Liver (tissue), 9 donors: ENCODE measurements around the gene DES. TPM values are rescaled to one million over a fixed set of nuclear protein-coding genes. Genes with fewer than 3 reads are reported as not detected.

Experiments
- DNase-seq: peaks from one replicate; pipeline ENCODE4 v3.0.0-alpha.2; 2017; ENCODE audit warnings: low spot score
- H3K27ac ChIP-seq, 2 donors: one replicate each; pipeline ENCODE4 v1.7.0; 2013; ENCODE audit warnings: inconsistent platforms in 2 of 2, low read length in 2 of 2, control low read depth in 1 of 2, low read depth in 1 of 2, mild to moderate bottlenecking in 1 of 2
- H3K27me3 ChIP-seq, 4 donors: one replicate each; pipeline versions ENCODE4 v1.6.1 to v1.7.0; 2013; ENCODE audit warnings: low read length in 3 of 4, inconsistent platforms in 1 of 4, mild to moderate bottlenecking in 1 of 4, moderate library complexity in 1 of 4; ENCODE audit not compliant: control insufficient read depth in 4 of 4, insufficient read depth in 4 of 4
- H3K36me3 ChIP-seq, 4 donors: one replicate each; pipeline versions ENCODE4 v1.6.1 to v1.7.0; 2013; ENCODE audit warnings: low read length in 3 of 4, mild to moderate bottlenecking in 3 of 4, low read depth in 1 of 4, moderate library complexity in 1 of 4; ENCODE audit not compliant: control insufficient read depth in 4 of 4, insufficient read depth in 3 of 4
- H3K4me1 ChIP-seq, 4 donors: one replicate each; pipeline versions ENCODE4 v1.6.1 to v1.7.0; 2013; ENCODE audit warnings: low read length in 3 of 4, mild to moderate bottlenecking in 3 of 4, moderate library complexity in 1 of 4; ENCODE audit not compliant: control insufficient read depth in 4 of 4, insufficient read depth in 4 of 4
- H3K4me3 ChIP-seq, 3 donors: one replicate each; pipeline versions ENCODE4 v1.6.1 to v1.7.0; 2013; ENCODE audit warnings: low read length in 3 of 3, control low read depth in 1 of 3, low read depth in 1 of 3, mild to moderate bottlenecking in 1 of 3
- H3K9ac ChIP-seq, 2 donors: one replicate each; pipeline ENCODE4 v1.7.0; 2013; ENCODE audit warnings: low read length in 2 of 2, mild to moderate bottlenecking in 2 of 2, moderate library complexity in 2 of 2, control low read depth in 1 of 2, low read depth in 1 of 2
- H3K9me3 ChIP-seq, 4 donors: one replicate each; pipeline versions ENCODE4 v1.6.1 to v1.7.0; 2013; ENCODE audit warnings: low read length in 3 of 4; ENCODE audit not compliant: control insufficient read depth in 4 of 4
- EGR1 ChIP-seq, 2 donors: IDR thresholded peaks; 2 replicates each; pipeline ENCODE4 v1.6.1; 2016 to 2018; ENCODE audit warnings: antibody characterized with exemption in 2 of 2, low read depth in 2 of 2
- FOXA1 ChIP-seq: IDR thresholded peaks from 2 replicates; pipeline ENCODE4 v1.6.1; 2016; ENCODE audit warnings: antibody characterized with exemption
- FOXA2 ChIP-seq: IDR thresholded peaks from 2 replicates; pipeline ENCODE4 v1.6.1; 2016; ENCODE audit warnings: antibody characterized with exemption
- GABPA ChIP-seq, 2 donors: IDR thresholded peaks in 1 of 2; conservative IDR thresholded peaks in 1 of 2; 2 replicates each; pipeline ENCODE4 v1.6.1; 2016; ENCODE audit warnings: antibody characterized with exemption in 2 of 2, mild to moderate bottlenecking in 1 of 2, moderate library complexity in 1 of 2
- HNF4A ChIP-seq, 2 donors: conservative IDR thresholded peaks; 2 replicates each; pipeline ENCODE4 v1.6.1; 2016; ENCODE audit warnings: antibody characterized with exemption in 2 of 2, mild to moderate bottlenecking in 2 of 2
- HNF4G ChIP-seq: IDR thresholded peaks from 2 replicates; pipeline ENCODE4 v1.6.1; 2016; ENCODE audit warnings: antibody characterized with exemption
- JUND ChIP-seq, 2 donors: IDR thresholded peaks; 2 replicates each; pipeline ENCODE4 v1.6.1; 2016; ENCODE audit warnings: antibody characterized with exemption in 2 of 2
- NR2F2 ChIP-seq: IDR thresholded peaks from 2 replicates; pipeline ENCODE4 v1.6.1; 2016; ENCODE audit warnings: antibody characterized with exemption
- RAD21 ChIP-seq, 2 donors: IDR thresholded peaks; 2 replicates each; pipeline ENCODE4 v1.6.1; 2016; ENCODE audit warnings: antibody characterized with exemption in 2 of 2, mild to moderate bottlenecking in 2 of 2
- RXRA ChIP-seq, 2 donors: IDR thresholded peaks; 2 replicates each; pipeline ENCODE4 v1.6.1; 2017 to 2018; ENCODE audit warnings: antibody characterized with exemption in 2 of 2, mild to moderate bottlenecking in 1 of 2
- SP1 ChIP-seq: IDR thresholded peaks from 2 replicates; pipeline ENCODE4 v1.6.1; 2018; ENCODE audit warnings: antibody characterized with exemption, mild to moderate bottlenecking
- TAF1 ChIP-seq: conservative IDR thresholded peaks from 2 replicates; pipeline ENCODE4 v1.6.1; 2016; ENCODE audit warnings: antibody characterized with exemption, mild to moderate bottlenecking
- YY1 ChIP-seq: IDR thresholded peaks from 2 replicates; pipeline ENCODE4 v1.6.1; 2016; ENCODE audit warnings: antibody characterized with exemption, mild to moderate bottlenecking
- WGBS: extraction: QIAGEN DNeasy Blood & Tissue Kit; methylation state at CpG from one replicate; pipeline ENCODE4 v1.1.7; 2013; 5-methylcytosine and 5-hydroxymethylcytosine counted together
- polyA plus RNA-seq, 2 donors: library from polyadenylated mRNA; stranded (reverse) in 1 of 2; unstranded in 1 of 2; fragments of 200-250 nt in 1 of 2; fragments of >200 nt in 1 of 2; fragmentation: Nextera tagmentation in 1 of 2; extraction: Ambion mirVana in 1 of 2; gene quantifications; one replicate each; pipeline versions ENCODE4 v1.2.1 to v1.2.3, GENCODE V29; 2013 to 2015
- total RNA-seq, 2 donors: library from RNA; depleted of rRNA; stranded (reverse); fragments of >200 nt; gene quantifications; one replicate each; pipeline ENCODE4 v1.2.3, GENCODE V29; 2014
- TF ChIP-seq, protein P1 (sequence below): IDR thresholded peaks from 2 replicates; pipeline ENCODE4 v1.6.1; 2016; ENCODE audit warnings: antibody characterized with exemption
- TF ChIP-seq, protein P2 (sequence below): IDR thresholded peaks from 2 replicates; pipeline ENCODE4 v1.6.1; 2016; ENCODE audit warnings: antibody characterized with exemption, mild to moderate bottlenecking
- TF ChIP-seq, protein P3 (sequence below): IDR thresholded peaks from 2 replicates; pipeline ENCODE4 v1.6.1; 2016; ENCODE audit warnings: antibody characterized with exemption
- TF ChIP-seq, protein P4 (sequence below): IDR thresholded peaks from 2 replicates; pipeline ENCODE4 v1.6.1; 2016; ENCODE audit warnings: antibody characterized with exemption
- donor health status: healthy.
- donor health status: healthy.
- donor health status: healthy.
- donor health status: healthy.
- donor health status: healthy.

Gene DES
- total and polyA plus RNA-seq, 4 donors, result 0.15 to 50.0 (median 3.2) TPM

DNA sequence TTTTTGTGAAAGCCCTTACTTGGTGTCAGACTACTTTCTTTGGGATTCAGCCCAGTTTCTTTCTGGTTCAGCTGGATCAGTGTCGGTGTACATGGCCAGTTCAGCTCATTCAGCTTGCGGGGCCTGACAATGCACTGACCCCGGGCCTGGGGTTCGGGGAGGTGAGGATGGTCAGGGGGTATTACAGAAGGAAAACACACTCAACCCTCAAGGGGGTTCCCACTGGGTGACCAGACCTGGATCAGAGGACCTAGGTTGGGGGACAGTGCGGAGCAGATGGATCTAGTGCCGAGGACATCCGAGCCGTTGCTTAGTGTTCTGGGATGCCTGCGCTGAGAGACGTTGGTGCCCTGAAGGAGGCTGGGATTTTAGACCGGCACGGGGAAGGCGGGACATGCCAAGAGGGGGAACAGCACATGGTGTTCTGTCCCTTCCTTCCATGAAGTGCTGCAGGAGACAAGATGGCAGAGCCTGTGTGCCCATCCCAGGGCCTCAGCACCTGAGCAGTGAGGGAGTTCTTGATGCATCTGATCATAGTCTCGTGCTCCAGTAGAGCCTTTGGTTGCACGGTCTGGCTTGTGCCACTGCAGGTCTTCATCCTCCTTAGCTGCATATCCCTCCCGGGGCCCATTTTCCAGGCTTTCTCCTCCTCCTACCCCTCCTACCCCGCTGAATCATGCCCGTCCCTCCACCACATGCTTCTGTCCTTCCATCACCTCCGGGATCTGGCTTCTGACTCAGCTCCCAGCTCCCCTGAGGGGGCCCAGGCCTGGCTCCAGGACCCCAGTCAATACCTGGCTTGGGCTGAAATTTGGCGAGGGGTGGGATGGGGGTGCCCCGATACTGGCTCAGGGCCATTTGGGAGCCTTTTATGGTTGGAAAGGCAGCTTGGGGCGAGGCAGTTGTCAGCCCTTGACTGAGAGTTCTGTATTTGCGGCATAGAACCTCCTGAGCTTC is 34.5 kb downstream of the DES start:
- Histone ChIP-seq H3K9me3 (no peaks in the 10 kb centered on the region), H3K9ac (no peak overlapping the region), H3K4me1 (peaks cover 0 to 6% (median 0%) of the 10 kb centered on the region in 4 donors), H3K27ac (no peak overlapping the region), H3K36me3 (no peaks in the 10 kb centered on the region), H3K4me3 (no peak overlapping the region), H3K27me3 (peaks cover 0 to 6% (median 1%) of the 10 kb centered on the region in 4 donors)
- TF ChIP-seq FOXA2, result no peak
- no peak for TF ChIP-seq NR2F2
- TF ChIP-seq, protein P1, sequence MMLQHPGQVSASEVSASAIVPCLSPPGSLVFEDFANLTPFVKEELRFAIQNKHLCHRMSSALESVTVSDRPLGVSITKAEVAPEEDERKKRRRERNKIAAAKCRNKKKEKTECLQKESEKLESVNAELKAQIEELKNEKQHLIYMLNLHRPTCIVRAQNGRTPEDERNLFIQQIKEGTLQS, result no peak
- no peak for TF ChIP-seq TAF1
- TF ChIP-seq RXRA (IDR thresholded peaks at IDR 0.05), result no peak
- no peak for TF ChIP-seq JUND (IDR thresholded peaks at IDR 0.05)
- TF ChIP-seq, protein P2, sequence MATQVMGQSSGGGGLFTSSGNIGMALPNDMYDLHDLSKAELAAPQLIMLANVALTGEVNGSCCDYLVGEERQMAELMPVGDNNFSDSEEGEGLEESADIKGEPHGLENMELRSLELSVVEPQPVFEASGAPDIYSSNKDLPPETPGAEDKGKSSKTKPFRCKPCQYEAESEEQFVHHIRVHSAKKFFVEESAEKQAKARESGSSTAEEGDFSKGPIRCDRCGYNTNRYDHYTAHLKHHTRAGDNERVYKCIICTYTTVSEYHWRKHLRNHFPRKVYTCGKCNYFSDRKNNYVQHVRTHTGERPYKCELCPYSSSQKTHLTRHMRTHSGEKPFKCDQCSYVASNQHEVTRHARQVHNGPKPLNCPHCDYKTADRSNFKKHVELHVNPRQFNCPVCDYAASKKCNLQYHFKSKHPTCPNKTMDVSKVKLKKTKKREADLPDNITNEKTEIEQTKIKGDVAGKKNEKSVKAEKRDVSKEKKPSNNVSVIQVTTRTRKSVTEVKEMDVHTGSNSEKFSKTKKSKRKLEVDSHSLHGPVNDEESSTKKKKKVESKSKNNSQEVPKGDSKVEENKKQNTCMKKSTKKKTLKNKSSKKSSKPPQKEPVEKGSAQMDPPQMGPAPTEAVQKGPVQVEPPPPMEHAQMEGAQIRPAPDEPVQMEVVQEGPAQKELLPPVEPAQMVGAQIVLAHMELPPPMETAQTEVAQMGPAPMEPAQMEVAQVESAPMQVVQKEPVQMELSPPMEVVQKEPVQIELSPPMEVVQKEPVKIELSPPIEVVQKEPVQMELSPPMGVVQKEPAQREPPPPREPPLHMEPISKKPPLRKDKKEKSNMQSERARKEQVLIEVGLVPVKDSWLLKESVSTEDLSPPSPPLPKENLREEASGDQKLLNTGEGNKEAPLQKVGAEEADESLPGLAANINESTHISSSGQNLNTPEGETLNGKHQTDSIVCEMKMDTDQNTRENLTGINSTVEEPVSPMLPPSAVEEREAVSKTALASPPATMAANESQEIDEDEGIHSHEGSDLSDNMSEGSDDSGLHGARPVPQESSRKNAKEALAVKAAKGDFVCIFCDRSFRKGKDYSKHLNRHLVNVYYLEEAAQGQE, result no peak
- no peak for TF ChIP-seq HNF4G
- TF ChIP-seq HNF4A (conservative IDR thresholded peaks at IDR 0.05), result no peak
- TF ChIP-seq, protein P3, sequence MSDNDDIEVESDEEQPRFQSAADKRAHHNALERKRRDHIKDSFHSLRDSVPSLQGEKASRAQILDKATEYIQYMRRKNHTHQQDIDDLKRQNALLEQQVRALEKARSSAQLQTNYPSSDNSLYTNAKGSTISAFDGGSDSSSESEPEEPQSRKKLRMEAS, result no peak
- no peak for TF ChIP-seq FOXA1
- no peak for TF ChIP-seq RAD21 (IDR thresholded peaks at IDR 0.05)
- no peak for TF ChIP-seq YY1
- no peak for TF ChIP-seq SP1
- TF ChIP-seq, protein P4, sequence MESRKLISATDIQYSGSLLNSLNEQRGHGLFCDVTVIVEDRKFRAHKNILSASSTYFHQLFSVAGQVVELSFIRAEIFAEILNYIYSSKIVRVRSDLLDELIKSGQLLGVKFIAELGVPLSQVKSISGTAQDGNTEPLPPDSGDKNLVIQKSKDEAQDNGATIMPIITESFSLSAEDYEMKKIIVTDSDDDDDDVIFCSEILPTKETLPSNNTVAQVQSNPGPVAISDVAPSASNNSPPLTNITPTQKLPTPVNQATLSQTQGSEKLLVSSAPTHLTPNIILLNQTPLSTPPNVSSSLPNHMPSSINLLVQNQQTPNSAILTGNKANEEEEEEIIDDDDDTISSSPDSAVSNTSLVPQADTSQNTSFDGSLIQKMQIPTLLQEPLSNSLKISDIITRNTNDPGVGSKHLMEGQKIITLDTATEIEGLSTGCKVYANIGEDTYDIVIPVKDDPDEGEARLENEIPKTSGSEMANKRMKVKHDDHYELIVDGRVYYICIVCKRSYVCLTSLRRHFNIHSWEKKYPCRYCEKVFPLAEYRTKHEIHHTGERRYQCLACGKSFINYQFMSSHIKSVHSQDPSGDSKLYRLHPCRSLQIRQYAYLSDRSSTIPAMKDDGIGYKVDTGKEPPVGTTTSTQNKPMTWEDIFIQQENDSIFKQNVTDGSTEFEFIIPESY, result no peak
- TF ChIP-seq EGR1 (IDR thresholded peaks at IDR 0.05; ENCODE audit: low read depth in 2 of 2), result no peak
- no peak for TF ChIP-seq GABPA (IDR thresholded peaks at IDR 0.05 in 1 of 2, conservative IDR thresholded peaks at IDR 0.05 in 1 of 2)
- no peak for DNase-seq
- WGBS, result 75% methylated on average over 23 of the region's 23 CpGs
